Measurements from ENCODE around the gene DNM3. TPM values are rescaled to one million over a fixed set of nuclear protein-coding genes. Genes with fewer than 3 reads are reported as not detected.

The DNM3 gene
- total and polyA plus RNA-seq, 10 of the 15 experiments (the other 5 are each of a cell fraction or from before 2014, with no cell fraction given): 0.03 to 1.5 (median 0.08) TPM; not detected in 3

DNA sequence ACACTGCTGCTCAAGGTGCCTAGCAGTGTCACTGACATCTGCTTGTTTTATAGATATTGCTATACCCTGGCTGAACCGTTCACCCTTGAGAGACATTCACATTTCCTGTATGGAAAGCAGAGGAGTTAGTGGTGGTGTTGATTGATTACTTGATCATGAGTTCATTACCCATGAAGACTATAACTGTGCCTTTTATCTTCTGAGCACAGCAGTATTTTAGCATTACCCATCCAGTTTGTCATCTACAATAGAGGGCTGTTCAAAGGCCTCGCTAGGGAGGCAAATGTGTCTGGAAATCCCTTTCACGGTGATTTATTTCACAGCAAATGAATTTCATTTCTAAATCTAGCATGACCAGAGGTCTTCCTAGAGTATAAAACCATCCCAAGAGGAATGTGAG lies 160.0 kb downstream of the DNM3 start:
- TF ChIP-seq, protein P1, sequence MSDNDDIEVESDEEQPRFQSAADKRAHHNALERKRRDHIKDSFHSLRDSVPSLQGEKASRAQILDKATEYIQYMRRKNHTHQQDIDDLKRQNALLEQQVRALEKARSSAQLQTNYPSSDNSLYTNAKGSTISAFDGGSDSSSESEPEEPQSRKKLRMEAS (IDR thresholded peaks at IDR 0.05; ENCODE audit: low read depth, low read length): no peak
- TF ChIP-seq FOXK2 (IDR thresholded peaks at IDR 0.05): no peak
- WGBS (ENCODE audit: insufficient coverage, insufficient replicate concordance, low lambda C conversion rate, missing lambda C conversion rate): 60% methylated on average over 3 of the region's 3 CpGs
- in situ Hi-C loops (cut with MboI) (no loop called here), intact Hi-C loops (cut with micrococcal nuclease; ENCODE audit: unreplicated experiment) (loop anchor here (5.0 kb wide), 3 partner anchors 181 to 716 kb away; no protein-coding TSS in a partner anchor)
- BruUV-seq (replicated peaks): no TSS peak
- no peak overlapping the region for H3K4me3 ChIP-seq
- H3K9ac ChIP-seq (ENCODE audit: control insufficient read depth, insufficient read depth, low read length): no peak overlapping the region
- no peak overlapping the region for H2AFZ ChIP-seq (ENCODE audit: control insufficient read depth, low read depth, low read length)
- SMC1A ChIA-PET (ENCODE audit: uncharacterized antibody, unreplicated experiment): interaction anchor here (1.0 to 4.9 kb wide), 6 partner anchors 10 to 442 kb away, joined by 3 to 49 read pairs (median 16); no protein-coding TSS in a partner anchor
- no peaks in the 10 kb centered on the region for H3K36me3 ChIP-seq (ENCODE audit: control insufficient read depth in 2 of 2, insufficient read depth in 2 of 2, low read length in 1 of 2)
- H3K9me3 ChIP-seq (replicated peaks; ENCODE audit: control insufficient read depth, insufficient read depth, low read length): no peaks in the 10 kb centered on the region
- H3K27me3 ChIP-seq (replicated peaks in 1 of 2; ENCODE audit: control insufficient read depth in 2 of 2, insufficient read depth in 2 of 2, low read length in 1 of 2): no peaks in the 10 kb centered on the region; a peak in 1 of 4 replicates
- CTCF ChIA-PET: interaction anchor here (1.2 to 6.2 kb wide), 11 partner anchors 13 to 723 kb away, joined by 3 to 91 read pairs (median 30); partner anchors contain the start of gene PIGC
- no peak overlapping the region for H3K27ac ChIP-seq (ENCODE audit: control insufficient read depth, insufficient read depth)
- H3K4me2 ChIP-seq (ENCODE audit: control insufficient read depth, insufficient read depth): no peak overlapping the region
- POLR2A ChIA-PET: no interaction called here
- H3K79me2 ChIP-seq (ENCODE audit: control insufficient read depth, insufficient read depth, low read length): no peaks in the 10 kb centered on the region
- FAIRE-seq (no peak), DNase-seq (ENCODE audit: low read depth, low spot score) (no peak), ATAC-seq (no peak)
- H3K4me1 ChIP-seq (ENCODE audit: control insufficient read depth, insufficient read depth, low read length): no peaks in the 10 kb centered on the region
- RAD21 ChIA-PET (ENCODE audit: unreplicated experiment): interaction anchor here (1.5 to 4.1 kb wide), 4 partner anchors 357 to 718 kb away, joined by 7 to 21 read pairs (median 10); no protein-coding TSS in a partner anchor
- no peaks in the 10 kb centered on the region for H4K20me1 ChIP-seq (ENCODE audit: control insufficient read depth, insufficient read depth)

DNA sequence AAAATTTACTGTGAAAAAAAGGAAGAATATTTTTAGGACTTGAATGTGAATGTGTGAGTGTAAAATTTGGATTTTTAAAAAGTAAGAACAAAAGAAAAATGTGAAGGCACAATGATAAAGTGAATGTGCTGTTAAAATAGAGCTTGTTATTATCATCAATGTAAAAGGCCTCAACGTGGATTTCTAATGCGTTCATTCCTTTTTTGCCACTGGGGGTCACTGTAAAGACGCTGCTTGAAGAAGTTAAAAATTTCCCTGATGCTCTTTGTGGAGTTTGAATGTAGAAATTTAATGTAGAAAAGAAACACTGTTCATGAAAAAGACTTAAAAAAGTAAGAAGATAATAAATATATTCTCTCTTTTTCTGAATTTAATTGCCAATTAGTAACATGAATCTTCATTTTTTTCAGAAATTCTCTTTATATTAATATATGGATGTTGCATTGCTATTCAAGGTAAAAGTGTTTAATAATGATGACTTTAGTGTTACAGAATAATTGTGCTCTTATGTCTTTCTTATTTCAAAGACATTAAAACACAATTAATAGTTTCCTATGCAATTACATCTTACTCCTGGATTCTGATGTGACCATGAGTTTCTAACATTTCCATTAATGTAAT lies 161.5 kb downstream of the DNM3 start:
- Histone ChIP-seq H3K4me2 (ENCODE audit: control insufficient read depth, insufficient read depth) (no peak overlapping the region), H3K4me3 (no peak overlapping the region), H3K27me3 (replicated peaks in 1 of 2; ENCODE audit: control insufficient read depth in 2 of 2, insufficient read depth in 2 of 2, low read length in 1 of 2) (no peaks in the 10 kb centered on the region; a peak in 1 of 4 replicates), H3K79me2 (ENCODE audit: control insufficient read depth, insufficient read depth, low read length) (no peaks in the 10 kb centered on the region), H3K9ac (ENCODE audit: control insufficient read depth, insufficient read depth, low read length) (no peak overlapping the region), H3K36me3 (ENCODE audit: control insufficient read depth in 2 of 2, insufficient read depth in 2 of 2, low read length in 1 of 2) (no peaks in the 10 kb centered on the region), H4K20me1 (ENCODE audit: control insufficient read depth, insufficient read depth) (no peaks in the 10 kb centered on the region), H3K4me1 (ENCODE audit: control insufficient read depth, insufficient read depth, low read length) (no peaks in the 10 kb centered on the region), H3K27ac (ENCODE audit: control insufficient read depth, insufficient read depth) (no peak overlapping the region), H2AFZ (ENCODE audit: control insufficient read depth, low read depth, low read length) (no peak overlapping the region), H3K9me3 (replicated peaks; ENCODE audit: control insufficient read depth, insufficient read depth, low read length) (no peaks in the 10 kb centered on the region)
- no TSS peak for BruUV-seq (replicated peaks)
- ChIA-PET POLR2A (interaction anchor here (1.3 kb wide), 1 partner anchor 402 kb away, joined by 3 read pairs; no protein-coding TSS in a partner anchor), SMC1A (ENCODE audit: uncharacterized antibody, unreplicated experiment) (interaction anchor here (0.6 to 4.9 kb wide), 48 partner anchors 8 to 922 kb away, joined by 3 to 49 read pairs (median 4); partner anchors contain the start of gene C1orf105), CTCF (interaction anchor here (0.6 to 6.2 kb wide), 76 partner anchors 9 to 723 kb away, joined by 3 to 91 read pairs (median 4); partner anchors contain the start of genes C1orf105 and PIGC), RAD21 (ENCODE audit: unreplicated experiment) (interaction anchor here (0.6 to 4.4 kb wide), 30 partner anchors 13 to 717 kb away, joined by 3 to 75 read pairs (median 4); partner anchors contain the start of gene PIGC)
- WGBS (ENCODE audit: insufficient coverage, insufficient replicate concordance, low lambda C conversion rate, missing lambda C conversion rate): 1% methylated on average over 3 of the region's 3 CpGs
- peak; percentile 72 for ATAC-seq
- in situ Hi-C loops (cut with MboI) (no loop called here), intact Hi-C loops (cut with micrococcal nuclease; ENCODE audit: unreplicated experiment) (loop anchor here (1.0 to 5.0 kb wide), 7 partner anchors 88 to 714 kb away; partner anchors contain the start of gene PIGC)
- peak; percentile 66 for FAIRE-seq
- peak; percentile 28 for DNase-seq (ENCODE audit: low read depth, low spot score)
- TF ChIP-seq, protein P2, sequence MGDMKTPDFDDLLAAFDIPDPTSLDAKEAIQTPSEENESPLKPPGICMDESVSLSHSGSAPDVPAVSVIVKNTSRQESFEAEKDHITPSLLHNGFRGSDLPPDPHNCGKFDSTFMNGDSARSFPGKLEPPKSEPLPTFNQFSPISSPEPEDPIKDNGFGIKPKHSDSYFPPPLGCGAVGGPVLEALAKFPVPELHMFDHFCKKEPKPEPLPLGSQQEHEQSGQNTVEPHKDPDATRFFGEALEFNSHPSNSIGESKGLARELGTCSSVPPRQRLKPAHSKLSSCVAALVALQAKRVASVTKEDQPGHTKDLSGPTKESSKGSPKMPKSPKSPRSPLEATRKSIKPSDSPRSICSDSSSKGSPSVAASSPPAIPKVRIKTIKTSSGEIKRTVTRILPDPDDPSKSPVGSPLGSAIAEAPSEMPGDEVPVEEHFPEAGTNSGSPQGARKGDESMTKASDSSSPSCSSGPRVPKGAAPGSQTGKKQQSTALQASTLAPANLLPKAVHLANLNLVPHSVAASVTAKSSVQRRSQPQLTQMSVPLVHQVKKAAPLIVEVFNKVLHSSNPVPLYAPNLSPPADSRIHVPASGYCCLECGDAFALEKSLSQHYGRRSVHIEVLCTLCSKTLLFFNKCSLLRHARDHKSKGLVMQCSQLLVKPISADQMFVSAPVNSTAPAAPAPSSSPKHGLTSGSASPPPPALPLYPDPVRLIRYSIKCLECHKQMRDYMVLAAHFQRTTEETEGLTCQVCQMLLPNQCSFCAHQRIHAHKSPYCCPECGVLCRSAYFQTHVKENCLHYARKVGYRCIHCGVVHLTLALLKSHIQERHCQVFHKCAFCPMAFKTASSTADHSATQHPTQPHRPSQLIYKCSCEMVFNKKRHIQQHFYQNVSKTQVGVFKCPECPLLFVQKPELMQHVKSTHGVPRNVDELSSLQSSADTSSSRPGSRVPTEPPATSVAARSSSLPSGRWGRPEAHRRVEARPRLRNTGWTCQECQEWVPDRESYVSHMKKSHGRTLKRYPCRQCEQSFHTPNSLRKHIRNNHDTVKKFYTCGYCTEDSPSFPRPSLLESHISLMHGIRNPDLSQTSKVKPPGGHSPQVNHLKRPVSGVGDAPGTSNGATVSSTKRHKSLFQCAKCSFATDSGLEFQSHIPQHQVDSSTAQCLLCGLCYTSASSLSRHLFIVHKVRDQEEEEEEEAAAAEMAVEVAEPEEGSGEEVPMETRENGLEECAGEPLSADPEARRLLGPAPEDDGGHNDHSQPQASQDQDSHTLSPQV (IDR thresholded peaks at IDR 0.05): 0 out of 2 replicates have a peak, but pooled peaks have one; percentile 15
- TF ChIP-seq RAD21 (IDR thresholded peaks at IDR 0.05; ENCODE audit: insufficient read depth, low read depth, low read length): peak; percentile 97
- TF ChIP-seq, protein P3, sequence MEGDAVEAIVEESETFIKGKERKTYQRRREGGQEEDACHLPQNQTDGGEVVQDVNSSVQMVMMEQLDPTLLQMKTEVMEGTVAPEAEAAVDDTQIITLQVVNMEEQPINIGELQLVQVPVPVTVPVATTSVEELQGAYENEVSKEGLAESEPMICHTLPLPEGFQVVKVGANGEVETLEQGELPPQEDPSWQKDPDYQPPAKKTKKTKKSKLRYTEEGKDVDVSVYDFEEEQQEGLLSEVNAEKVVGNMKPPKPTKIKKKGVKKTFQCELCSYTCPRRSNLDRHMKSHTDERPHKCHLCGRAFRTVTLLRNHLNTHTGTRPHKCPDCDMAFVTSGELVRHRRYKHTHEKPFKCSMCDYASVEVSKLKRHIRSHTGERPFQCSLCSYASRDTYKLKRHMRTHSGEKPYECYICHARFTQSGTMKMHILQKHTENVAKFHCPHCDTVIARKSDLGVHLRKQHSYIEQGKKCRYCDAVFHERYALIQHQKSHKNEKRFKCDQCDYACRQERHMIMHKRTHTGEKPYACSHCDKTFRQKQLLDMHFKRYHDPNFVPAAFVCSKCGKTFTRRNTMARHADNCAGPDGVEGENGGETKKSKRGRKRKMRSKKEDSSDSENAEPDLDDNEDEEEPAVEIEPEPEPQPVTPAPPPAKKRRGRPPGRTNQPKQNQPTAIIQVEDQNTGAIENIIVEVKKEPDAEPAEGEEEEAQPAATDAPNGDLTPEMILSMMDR (IDR thresholded peaks at IDR 0.05 in 2 of 3, conservative IDR thresholded peaks at IDR 0.05 in 1 of 3; ENCODE audit: control insufficient read depth in 2 of 3, extremely low read depth in 1 of 3, insufficient read depth in 1 of 3, low read depth in 3 of 3, low read length in 3 of 3): peak; percentile 56 to 85 (median 65)
- peak; percentile 80; the same call in 1 of the 2 replicates for TF ChIP-seq SMC3 (IDR thresholded peaks at IDR 0.05; ENCODE audit: borderline replicate concordance, low read length)
- no peak for TF ChIP-seq STAT1 (conservative IDR thresholded peaks at IDR 0.05)

Measured in GM12878 (cell line).